H1 (cell line): ENCODE data around the gene AK2. TPM values are rescaled to one million over a fixed set of nuclear protein-coding genes. Genes with fewer than 3 reads are reported as not detected.

ENCODE experiments used
- BCL11A ChIP-seq, 2 experiments: IDR thresholded peaks; one replicate each; pipeline ENCODE4 v1.6.1; 2011; ENCODE audit warnings: low read depth in 2 of 2, low read length in 2 of 2, mild to moderate bottlenecking in 2 of 2
- CEBPB ChIP-seq: IDR thresholded peaks from 2 replicates; pipeline ENCODE4 v1.6.1; 2012; ENCODE audit warnings: low read depth, low read length
- JUN ChIP-seq: IDR thresholded peaks from 2 replicates; pipeline ENCODE4 v1.6.1; 2011; ENCODE audit warnings: low read depth, mild to moderate bottlenecking, improper control_type of control experiment, low read length
- NRF1 ChIP-seq: IDR thresholded peaks from 2 replicates; pipeline ENCODE4 v1.6.1; 2011; ENCODE audit warnings: mild to moderate bottlenecking, low read depth, low read length, improper control_type of control experiment
- RBBP5 ChIP-seq: IDR thresholded peaks from 2 replicates; pipeline ENCODE4 v1.7.1; 2012; ENCODE audit warnings: low read depth, mild to moderate bottlenecking, inconsistent platforms, low read length, moderate library complexity, borderline replicate concordance
- TAF7 ChIP-seq: optimal IDR thresholded peaks from 2 replicates; pipeline ENCODE3; 2011; ENCODE audit warnings: low read depth, mild to moderate bottlenecking, inconsistent platforms, low read length, moderate library complexity, borderline replicate concordance
- polyA plus RNA-seq, 7 experiments: library from polyadenylated mRNA; depleted of rRNA in 3 of 7; stranded (reverse) in 5 of 7; unstranded in 2 of 7; fragments of >200 nt in 5 of 7; fragments of 200-250 nt in 2 of 7; gene quantifications; 1 replicate in 5 of 7; 2 replicates in 1 of 7; 4 replicates in 1 of 7; pipeline versions ENCODE4 v1.2.1 to v1.2.3, GENCODE V29; 2011 to 2013; ENCODE audit warnings: missing spikeins in 2 of 7, mixed read lengths in 2 of 7
- total RNA-seq: library from RNA; stranded (reverse); fragmentation: NEBNext Ultra II Directional; extraction: Animal tissue kit (Norgen Biotek cat#: 25700); gene quantifications from 2 replicates; pipeline ENCODE4 v1.2.1, GENCODE V29; 2021
- TF ChIP-seq, protein P1 (sequence below): IDR thresholded peaks from 2 replicates; pipeline ENCODE4 v1.6.1; 2011; ENCODE audit warnings: low read length, improper control_type of control experiment

Gene AK2
- total and polyA plus RNA-seq, 2 of the 8 experiments (the other 6 are each of a cell fraction or from before 2014, with no cell fraction given): 92.3 to 137 TPM

DNA sequence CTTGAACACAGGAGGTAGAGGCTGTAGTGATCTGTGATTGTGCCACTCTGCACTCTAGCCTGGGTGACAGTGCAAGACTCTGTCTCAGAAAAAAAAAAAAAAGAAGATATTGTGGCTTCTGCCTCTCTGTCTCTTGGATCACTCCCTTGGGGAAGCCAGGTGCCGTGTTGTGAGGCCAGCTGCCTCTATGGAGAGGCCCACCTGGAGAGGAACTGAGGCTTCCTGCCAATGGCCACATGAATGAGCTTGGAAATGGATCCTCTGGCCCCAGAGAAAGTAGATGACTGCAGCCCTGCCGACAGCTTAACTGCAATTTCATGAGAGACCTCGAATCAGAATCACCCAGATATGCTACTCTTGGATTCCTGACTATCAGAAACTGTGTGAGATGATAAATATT, 19.7 kb upstream of the AK2 start (continued):
- TF ChIP-seq CEBPB (no peak), BCL11A (IDR thresholded peaks at IDR 0.05; ENCODE audit: low read depth in 2 of 2, low read length in 2 of 2) (no peak), TAF7 (no peak), JUN (no peak), RBBP5 (no peak), NRF1 (no peak)
- TF ChIP-seq, protein P1, sequence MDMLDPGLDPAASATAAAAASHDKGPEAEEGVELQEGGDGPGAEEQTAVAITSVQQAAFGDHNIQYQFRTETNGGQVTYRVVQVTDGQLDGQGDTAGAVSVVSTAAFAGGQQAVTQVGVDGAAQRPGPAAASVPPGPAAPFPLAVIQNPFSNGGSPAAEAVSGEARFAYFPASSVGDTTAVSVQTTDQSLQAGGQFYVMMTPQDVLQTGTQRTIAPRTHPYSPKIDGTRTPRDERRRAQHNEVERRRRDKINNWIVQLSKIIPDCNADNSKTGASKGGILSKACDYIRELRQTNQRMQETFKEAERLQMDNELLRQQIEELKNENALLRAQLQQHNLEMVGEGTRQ: no peak
